ENCODE data around the gene MCRS1.
"Not testable (repeated sequence)": the region's sequence is repeated elsewhere in the genome, so short reads cannot be mapped to it uniquely, and the experiment has no call there.

The MCRS1 gene

DNA sequence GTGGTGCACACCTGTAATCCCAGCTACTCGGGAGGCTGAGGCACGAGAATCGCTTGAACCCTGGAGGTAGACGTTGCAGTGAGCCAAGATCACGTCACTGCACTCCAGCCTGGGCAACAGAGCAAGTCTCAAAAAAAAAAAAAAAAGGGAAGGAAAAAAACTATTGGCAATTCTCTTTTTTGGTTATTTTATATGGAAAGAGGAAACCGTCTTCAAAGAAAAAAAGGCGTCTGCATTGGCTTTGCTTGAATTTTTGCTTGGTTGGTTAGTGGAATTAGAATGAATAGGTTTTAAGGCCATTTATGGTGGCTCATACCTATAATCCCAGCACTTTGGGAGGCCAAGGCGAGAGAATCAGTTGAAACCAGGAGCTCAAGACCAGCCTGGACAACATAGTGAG, 58.3 kb downstream of the MCRS1 start:
- not testable (repeated sequence) for DNase-seq
